GM19397 (cell line): ENCODE measurements around the gene SLFNL1.

Source experiments
- ATAC-seq: cut with Tn5 transposase; IDR thresholded peaks from one replicate; pipeline ENCODE4 v1.9.1; 2021; ENCODE audit warnings: mild to moderate bottlenecking, moderate library complexity; ENCODE audit not compliant: unreplicated experiment

Gene SLFNL1

DNA sequence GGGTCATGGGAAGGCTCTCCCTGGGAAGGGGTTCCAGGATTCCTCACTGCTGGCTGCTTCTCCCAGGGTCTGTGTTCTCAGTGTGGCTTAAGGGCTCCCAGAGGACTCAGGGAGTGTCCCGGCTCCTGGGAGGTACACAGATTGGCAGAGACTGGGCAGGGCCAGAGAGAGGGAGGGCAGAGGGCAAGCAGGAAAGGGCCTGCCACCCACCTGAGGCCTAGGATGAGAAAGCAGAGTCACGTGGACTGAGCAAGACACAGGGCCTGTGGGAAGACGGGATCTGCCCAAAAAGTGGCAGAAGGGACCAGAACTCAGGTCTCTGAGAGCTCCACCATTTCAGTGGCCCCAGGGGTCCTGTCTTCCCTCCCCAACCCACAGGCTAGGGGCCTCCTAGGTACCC, 871 bp downstream of the SLFNL1 start:
- ATAC-seq, result no peak

DNA sequence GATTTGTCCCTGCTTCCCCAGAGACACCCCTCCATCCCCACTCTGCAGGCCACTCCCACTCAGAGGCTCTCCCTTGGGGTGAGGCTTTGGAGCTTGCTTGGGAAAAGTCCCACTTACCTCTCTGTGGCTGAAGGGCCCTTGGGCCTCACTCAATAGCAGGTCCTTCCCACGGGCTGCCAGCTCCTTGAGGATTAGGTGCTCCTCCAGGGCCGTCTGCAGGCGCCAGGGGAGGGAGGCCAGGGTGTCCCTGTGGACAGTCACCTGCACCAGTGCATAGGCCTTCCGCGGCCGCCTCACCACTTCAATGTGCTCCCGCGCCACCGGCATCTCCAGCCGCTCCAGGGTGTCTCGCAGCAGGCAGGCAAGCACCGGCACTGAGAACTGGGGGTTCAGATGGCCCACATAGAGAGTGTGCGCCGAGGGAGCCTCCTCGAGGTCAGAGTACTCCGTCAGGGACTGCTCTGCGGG, 1.4 kb downstream of the SLFNL1 start:
- no peak for ATAC-seq

DNA sequence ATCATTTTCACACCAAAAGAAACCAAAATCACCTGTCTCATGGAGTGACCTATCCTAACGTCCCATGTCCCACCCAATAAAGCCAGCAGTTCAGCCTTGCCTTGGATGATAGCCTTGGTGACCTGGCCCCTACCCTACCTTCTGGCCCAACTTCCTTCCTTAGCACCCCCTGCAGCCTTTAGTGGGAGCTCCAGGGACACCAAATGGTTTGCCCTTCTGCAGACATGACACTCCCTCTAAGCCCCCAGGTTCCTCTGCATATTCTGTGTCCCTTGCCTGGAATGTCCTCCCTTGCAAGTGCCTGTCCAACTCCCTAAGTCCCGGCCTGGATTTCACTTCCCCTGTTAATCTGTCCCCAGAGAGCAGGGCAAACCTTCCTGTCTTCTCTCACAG, 2.2 kb downstream of the SLFNL1 start:
- no peak for ATAC-seq

DNA sequence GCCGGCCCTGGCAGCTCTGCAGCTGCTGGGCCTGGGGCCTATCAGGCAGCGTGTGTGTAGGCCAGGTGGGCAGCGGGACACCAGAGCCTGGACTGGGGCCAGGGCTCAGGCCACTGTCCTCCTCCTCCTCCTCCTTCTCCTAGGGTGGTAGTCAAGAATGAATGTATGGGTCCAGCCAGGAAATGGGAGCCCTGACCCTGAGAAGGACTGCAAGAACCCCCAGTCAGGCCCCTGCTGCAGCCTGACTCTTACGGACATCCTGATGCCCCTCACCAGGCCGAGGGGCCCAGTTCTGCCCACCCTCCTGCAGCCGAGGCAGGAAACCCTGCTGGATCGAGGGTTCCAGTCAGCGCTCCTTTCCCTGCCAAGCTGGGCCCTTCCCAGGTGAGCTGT, 3.5 kb downstream of the SLFNL1 start:
- ATAC-seq, result no peak

DNA sequence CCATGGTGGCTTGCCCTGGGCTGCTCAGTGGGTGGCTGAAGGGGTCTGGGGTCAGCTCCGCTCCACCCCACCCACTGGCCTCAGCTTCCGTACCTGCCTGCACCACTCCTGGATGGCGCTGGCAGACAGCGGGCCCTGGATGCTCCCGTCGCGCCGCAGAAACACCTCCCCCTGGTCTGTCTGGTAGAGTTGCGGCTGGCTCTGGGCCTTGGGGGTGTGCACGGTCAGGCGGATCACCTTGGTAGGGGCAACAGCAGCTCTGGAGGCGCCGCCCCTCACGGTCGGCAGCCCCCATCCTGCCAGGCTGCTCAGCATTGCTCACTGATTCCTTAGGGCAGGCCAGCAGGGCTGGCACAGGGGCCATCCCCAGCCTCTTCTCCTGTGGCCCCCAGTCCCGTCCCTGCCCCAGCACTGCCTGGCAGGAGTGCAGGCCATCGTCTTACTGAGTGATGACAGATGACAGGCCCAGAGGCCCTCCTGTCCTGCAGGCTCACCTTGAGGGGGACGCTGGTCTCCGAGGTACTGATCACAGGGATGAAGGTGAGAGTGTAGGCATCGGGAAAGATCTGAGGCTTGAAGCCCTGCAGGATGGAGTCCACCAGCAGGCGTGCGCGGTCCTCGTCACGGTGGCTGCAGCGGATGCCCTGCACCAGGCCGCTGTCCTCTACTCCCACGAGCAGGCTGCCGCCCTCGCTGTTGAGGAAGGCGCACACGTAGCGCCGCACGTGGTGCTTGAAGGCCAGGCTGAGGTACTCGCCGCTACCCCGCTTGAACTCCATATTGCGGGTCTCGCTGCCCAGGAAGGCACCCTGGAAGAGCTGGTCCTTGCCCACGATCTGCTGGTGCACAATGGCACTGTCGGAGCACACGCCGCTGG, 4.1 kb downstream of the SLFNL1 start:
- ATAC-seq, result no peak

- ATAC-seq, result no peak
Observed at GRCh38 chr1:41015897-41016470, 5.5 kb downstream of the SLFNL1 start.

GRCh38 chr1:41015281-41015896, 6.1 kb downstream of the SLFNL1 start:
- ATAC-seq, result no peak

GRCh38 chr1:41014871-41015270, 6.7 kb downstream of the SLFNL1 start:
- ATAC-seq, result no peak

DNA sequence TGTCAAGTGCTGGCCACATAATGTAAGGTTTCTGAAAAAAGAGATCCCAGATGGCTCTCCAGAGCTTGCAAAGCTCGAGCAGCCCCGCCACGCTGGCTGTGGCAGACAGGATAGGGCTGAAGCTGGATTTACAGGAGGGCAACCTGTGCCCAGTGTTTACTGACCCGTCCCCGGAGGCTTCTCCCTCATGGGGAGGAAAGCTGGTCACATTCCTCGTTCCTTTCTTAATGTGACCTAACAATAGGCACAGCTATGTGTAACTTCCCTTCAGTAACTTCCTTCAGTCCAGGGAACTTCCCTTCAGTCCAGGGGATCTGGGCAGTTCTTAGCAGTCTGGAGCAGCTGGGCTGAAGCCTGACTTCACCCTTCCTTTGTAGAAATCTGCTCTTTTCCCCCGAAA, 7.7 kb downstream of the SLFNL1 start:
- no peak for ATAC-seq

DNA sequence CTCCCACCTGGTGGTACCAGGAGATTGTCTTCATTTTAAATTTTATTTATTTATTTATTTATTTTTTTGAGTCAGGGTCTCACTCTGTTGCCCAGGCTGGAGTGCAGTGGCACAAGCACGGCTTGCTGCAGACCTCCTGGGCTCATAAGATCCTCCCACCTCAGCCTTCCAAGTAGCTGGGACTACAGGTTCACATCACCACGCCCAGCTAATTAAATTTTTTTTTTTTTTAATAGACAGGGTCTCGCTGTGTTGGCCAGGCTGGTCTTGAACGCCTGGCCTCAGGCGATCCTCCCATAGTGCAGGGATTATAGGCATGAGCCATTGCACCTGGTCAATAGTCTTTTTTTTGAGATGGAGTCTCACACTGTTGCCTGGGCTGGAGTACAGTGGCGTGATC, 8.5 kb downstream of the SLFNL1 start:
- ATAC-seq, result no peak

DNA sequence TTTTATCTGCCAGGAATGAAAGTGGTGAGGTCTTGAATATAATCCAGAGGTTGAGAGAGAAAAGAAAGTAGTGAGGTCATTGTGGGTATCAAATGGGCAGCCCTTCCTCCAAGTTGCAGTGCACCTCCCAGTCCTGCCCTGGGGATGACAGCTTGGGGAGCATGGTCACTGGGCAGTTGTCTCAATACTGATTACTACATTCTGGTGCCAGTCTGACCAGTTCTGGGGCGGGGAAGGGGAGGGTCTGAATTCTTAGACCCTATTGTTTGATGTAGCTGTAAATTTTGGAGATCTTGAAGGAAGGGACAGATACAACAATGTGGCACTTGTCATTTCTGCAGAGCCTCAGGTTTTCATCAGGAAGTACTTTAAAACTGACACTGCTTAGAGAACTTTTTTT, 11.2 kb downstream of the SLFNL1 start:
- no peak for ATAC-seq

DNA sequence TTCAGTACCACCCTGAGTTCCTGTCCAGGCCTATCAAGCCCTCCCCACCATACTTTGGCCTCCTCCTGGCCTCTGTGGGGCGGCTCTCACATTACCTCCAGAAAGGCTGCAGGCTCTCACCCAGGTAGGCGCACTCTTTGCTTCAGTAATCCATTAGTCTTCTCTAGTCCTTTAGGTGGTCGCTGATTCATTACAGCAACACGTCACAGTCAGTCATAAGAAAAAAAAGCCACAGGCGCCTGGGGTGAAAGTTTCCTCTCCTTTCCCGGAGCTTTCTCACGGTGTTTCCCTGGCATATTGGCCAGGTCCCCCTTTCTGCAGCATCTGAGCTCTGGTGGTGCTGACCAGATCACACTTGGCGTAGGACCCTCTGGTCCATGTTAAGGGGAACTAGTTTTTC, 12.1 kb downstream of the SLFNL1 start:
- ATAC-seq, result no peak

DNA sequence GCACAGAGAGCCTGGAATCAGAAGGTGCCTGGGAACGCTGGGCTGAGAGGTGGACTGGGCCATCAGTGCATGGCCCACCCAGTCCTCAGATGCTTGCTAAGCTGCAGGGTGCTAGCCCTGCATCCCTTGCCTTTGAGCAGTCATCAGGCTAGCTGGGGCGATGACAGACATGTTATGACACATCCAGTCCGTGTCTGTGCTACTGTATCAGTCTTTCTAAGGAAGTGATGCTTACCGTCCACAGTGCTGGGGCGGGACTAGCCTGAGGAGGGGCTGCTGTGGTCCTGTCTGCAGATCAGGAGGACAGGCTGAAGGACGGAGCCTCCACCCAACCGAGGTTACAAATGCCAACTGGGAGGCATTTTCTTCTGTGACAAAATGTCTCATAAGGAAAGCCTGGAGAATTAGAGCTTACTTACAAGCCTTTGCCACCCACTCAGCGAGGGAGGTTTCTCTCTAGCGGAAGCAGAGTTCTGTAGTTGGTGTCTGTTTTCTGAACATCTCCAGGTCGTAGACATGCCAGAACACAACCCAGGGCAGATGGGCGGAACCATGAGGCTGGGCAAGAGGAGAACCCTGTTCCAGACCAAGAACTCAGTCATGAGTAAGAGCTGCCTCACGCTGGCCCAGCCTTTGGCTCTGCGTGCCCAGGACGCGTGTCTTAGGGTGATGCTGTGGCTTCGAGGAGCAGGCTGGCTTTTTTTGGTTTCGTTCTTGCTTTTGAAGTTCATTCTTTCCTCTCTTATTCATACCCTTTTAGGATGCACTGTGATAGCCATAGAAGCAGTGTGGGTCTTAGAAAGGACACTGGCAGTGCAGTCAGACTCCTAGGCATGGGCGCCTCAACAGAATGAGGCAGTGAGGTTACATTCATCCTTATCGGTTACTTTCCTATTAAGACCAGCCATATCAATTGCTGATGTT, 14.3 kb downstream of the SLFNL1 start:
- no peak for ATAC-seq

- ATAC-seq, result no peak
Observed at GRCh38 chr1:41005876-41006275, 15.6 kb downstream of the SLFNL1 start.

DNA sequence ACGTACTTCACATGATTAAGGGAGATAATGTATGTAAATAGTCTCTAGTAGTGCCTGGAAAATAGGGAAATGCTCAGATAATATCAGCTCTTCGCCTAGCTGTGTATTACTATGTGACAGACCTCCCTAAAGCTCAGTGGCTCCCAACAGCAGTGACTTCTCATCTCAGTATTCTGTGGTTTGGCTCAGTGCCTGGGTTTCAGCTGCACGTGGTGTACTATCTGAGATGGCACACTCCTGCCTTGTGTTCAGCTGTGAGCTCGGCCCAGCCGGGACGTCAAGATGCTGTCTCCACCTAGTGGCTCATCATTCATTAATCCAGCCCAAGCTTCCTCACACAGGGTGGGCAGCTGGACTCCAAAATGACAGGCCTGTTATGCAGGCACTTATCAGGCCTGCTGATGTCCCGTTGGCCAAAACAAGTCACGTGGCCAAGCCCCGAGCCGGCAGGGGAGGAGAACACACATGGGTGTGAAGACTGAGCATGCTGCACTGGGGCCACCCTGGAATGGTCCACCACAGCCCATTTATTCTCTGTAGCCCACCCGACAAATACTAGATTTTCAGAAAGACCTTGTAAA, 17.8 kb downstream of the SLFNL1 start:
- peak; percentile 91 for ATAC-seq

- peak; percentile 2 for ATAC-seq
Observed at GRCh38 chr1:41003127-41003639, 18.3 kb downstream of the SLFNL1 start.

- ATAC-seq, result no peak
Observed at GRCh38 chr1:40998668-40999067, 22.9 kb downstream of the SLFNL1 start.

GRCh38 chr1:40997096-40997495, 24.4 kb downstream of the SLFNL1 start:
- ATAC-seq, result no peak

DNA sequence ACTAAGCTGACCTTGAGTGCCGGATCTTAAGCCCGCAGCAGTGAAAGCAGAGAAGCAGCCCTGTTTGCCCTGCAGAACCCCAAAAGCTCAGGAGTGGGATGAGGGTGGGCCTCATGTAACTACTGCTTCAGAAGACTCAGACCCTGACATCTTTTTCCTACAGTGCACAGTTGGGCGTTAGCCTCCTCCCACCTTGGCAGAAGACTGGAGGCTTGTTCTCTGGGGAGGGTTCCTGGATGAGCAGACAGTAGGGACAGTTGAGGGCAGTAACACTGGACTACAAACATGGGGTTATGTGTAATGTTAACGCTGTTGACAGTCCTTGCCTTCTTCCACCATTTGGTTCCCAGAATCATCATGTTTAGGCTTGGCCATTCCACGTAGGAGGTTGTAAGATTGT, 32.5 kb downstream of the SLFNL1 start:
- no peak for ATAC-seq

- ATAC-seq, result no peak
Observed at GRCh38 chr1:40988280-40988679, 33.2 kb downstream of the SLFNL1 start.
